Measurements from ENCODE around the gene IGF2BP2. TPM values are rescaled to one million over a fixed set of nuclear protein-coding genes. Genes with fewer than 3 reads are reported as not detected.
"Not testable (repeated sequence)": the region's sequence is repeated elsewhere in the genome, so short reads cannot be mapped to it uniquely, and the experiment has no call there.

The IGF2BP2 gene
- total RNA-seq, 1 donor from 2014 or later, result 2.9 TPM

GRCh38 chr3:185639632-185640206 lies 185.1 kb downstream of the IGF2BP2 start:
- no peaks in the 10 kb centered on the region for H3K4me1 ChIP-seq
- TF ChIP-seq CTCF (IDR thresholded peaks at IDR 0.05), result no peak
- no peaks in the 10 kb centered on the region for H3K9me3 ChIP-seq
- no peak overlapping the region for H3K4me3 ChIP-seq
- intact Hi-C loops (cut with DNase I), result no loop called here
- no peaks in the 10 kb centered on the region for H3K36me3 ChIP-seq
- no peak overlapping the region for H3K27ac ChIP-seq
- no peak for DNase-seq (ENCODE audit: low spot score in 2 of 2)
- no peaks in the 10 kb centered on the region for H3K27me3 ChIP-seq

DNA sequence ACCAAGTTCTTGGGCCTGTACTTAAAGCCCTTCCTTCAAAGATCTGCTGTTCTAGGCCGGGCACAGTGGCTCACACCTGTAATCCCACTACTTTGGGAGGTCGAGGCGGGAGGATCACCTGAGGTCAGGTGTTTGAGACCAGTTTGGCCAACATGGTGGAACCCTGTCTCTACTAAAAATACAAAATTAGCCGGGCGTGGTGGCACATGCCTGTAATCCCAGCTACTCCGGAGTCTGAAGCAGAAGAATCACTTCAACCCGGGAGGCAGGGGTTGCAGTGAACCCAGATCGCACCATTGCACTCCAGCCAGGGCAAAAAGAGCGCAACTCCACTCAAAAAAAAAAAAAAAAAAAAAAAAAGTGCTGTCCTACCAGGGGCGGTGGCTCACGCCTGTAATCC lies 186.2 kb downstream of the IGF2BP2 start:
- H3K4me3 ChIP-seq; H3K27ac ChIP-seq; DNase-seq (ENCODE audit: low spot score in 2 of 2); intact Hi-C loops (cut with DNase I); H3K9me3 ChIP-seq; H3K36me3 ChIP-seq; H3K27me3 ChIP-seq; H3K4me1 ChIP-seq: not testable (repeated sequence)

DNA sequence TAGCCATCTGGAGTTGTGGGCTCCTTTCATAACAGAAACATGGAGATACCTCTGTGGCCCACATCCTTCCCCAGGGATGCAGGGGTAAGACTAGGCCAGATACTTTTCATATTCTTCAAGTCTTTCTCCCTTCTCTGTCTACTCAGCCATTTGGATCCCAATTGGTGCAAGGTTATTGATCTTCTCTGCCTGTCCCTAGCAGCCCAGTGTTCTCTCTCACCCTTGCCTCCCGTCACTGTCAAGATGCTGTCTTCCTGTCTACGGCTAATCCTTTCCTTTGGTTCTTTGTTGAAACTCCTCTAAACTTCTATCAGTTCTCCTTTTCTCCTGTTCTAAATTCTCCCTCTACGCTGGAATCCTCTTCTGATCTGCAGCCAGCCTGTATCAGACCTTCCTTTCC lies 187.5 kb downstream of the IGF2BP2 start:
- intact Hi-C loops (cut with DNase I), result no loop called here
- H3K36me3 ChIP-seq, result no peaks in the 10 kb centered on the region
- TF ChIP-seq CTCF (IDR thresholded peaks at IDR 0.05), result no peak
- no peak overlapping the region for H3K4me3 ChIP-seq
- no peaks in the 10 kb centered on the region for H3K9me3 ChIP-seq
- no peaks in the 10 kb centered on the region for H3K4me1 ChIP-seq
- no peak overlapping the region for H3K27ac ChIP-seq
- H3K27me3 ChIP-seq, result no peaks in the 10 kb centered on the region
- no peak for DNase-seq (ENCODE audit: low spot score in 2 of 2)

GRCh38 chr3:185632996-185633395 lies 191.8 kb downstream of the IGF2BP2 start:
- TF ChIP-seq CTCF (IDR thresholded peaks at IDR 0.05), result no peak
- no peaks in the 10 kb centered on the region for H3K4me1 ChIP-seq
- H3K9me3 ChIP-seq, result no peaks in the 10 kb centered on the region
- peaks cover 14 to 18% of the 10 kb centered on the region in 2 donors for H3K36me3 ChIP-seq
- no peak overlapping the region for H3K4me3 ChIP-seq
- no peak for DNase-seq (ENCODE audit: low spot score in 2 of 2)
- H3K27me3 ChIP-seq, result no peaks in the 10 kb centered on the region
- H3K27ac ChIP-seq, result no peak overlapping the region
- intact Hi-C loops (cut with DNase I), result no loop called here

GRCh38 chr3:185631508-185632206 lies 193.2 kb downstream of the IGF2BP2 start:
- Histone ChIP-seq H3K27me3 (no peaks in the 10 kb centered on the region), H3K9me3 (no peaks in the 10 kb centered on the region), H3K27ac (no peak overlapping the region), H3K4me1 (no peaks in the 10 kb centered on the region), H3K4me3 (no peak overlapping the region), H3K36me3 (peaks cover 26 to 30% of the 10 kb centered on the region in 2 donors)
- DNase-seq (ENCODE audit: low spot score in 2 of 2), result no peak
- intact Hi-C loops (cut with DNase I), result no loop called here
- no peak for TF ChIP-seq CTCF (IDR thresholded peaks at IDR 0.05)

DNA sequence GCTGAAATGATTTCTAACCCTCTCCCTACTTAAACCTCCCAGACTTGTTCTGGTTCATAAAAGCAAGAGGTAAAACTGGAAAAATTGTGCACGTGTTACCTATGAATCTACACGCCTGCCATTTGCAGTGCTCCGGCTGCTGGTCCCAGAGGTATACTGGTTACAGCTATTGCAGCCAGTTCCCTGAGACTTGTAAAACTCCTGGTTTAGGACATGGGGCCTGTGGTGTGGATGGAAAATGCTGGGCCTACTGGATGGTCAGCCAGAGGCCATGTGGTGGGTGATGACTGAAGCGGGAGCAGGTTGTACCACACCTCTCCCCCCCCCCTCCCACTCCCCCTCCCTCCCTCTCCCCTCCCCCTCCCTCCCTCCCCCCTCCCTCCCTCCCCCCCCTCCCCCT lies 193.7 kb downstream of the IGF2BP2 start:
- no peaks in the 10 kb centered on the region for H3K9me3 ChIP-seq
- peaks cover 28 to 36% of the 10 kb centered on the region in 2 donors for H3K36me3 ChIP-seq
- no peak for DNase-seq (ENCODE audit: low spot score in 2 of 2)
- TF ChIP-seq CTCF (IDR thresholded peaks at IDR 0.05), result no peak
- H3K4me3 ChIP-seq, result no peak overlapping the region
- no peaks in the 10 kb centered on the region for H3K27me3 ChIP-seq
- H3K27ac ChIP-seq, result no peak overlapping the region
- intact Hi-C loops (cut with DNase I), result no loop called here
- no peaks in the 10 kb centered on the region for H3K4me1 ChIP-seq
